Mesothelial cell of epicardium (in vitro differentiated cells): ENCODE measurements around the gene YEATS2. TPM values are rescaled to one million over a fixed set of nuclear protein-coding genes. Genes with fewer than 3 reads are reported as not detected.
"Not testable (repeated sequence)": the region's sequence is repeated elsewhere in the genome, so short reads cannot be mapped to it uniquely, and the experiment has no call there.

Experiments
- DNase-seq, 2 experiments: peaks; one replicate each; pipeline ENCODE4 v3.0.0; 2021; ENCODE audit warnings: low spot score in 2 of 2; ENCODE audit not compliant: unreplicated experiment in 2 of 2
- H3K27ac Mint-ChIP-seq: 2 replicates; pipeline ENCODE4 v1.8.0; 2021; ENCODE audit warnings: mixed read lengths
- H3K27me3 Mint-ChIP-seq: 2 replicates; pipeline ENCODE4 v1.8.0; 2021; ENCODE audit warnings: low read depth, mixed read lengths
- H3K36me3 Mint-ChIP-seq: 2 replicates; pipeline ENCODE4 v1.8.0; 2021; ENCODE audit warnings: mixed read lengths
- H3K4me1 Mint-ChIP-seq: 2 replicates; pipeline ENCODE4 v1.8.0; 2021; ENCODE audit warnings: mixed read lengths
- H3K4me3 Mint-ChIP-seq: 2 replicates; pipeline ENCODE4 v1.8.0; 2021; ENCODE audit warnings: mild to moderate bottlenecking, moderate library complexity, mixed read lengths
- H3K9me3 Mint-ChIP-seq: 2 replicates; pipeline ENCODE4 v1.8.0; 2021; ENCODE audit warnings: mixed read lengths
- total RNA-seq: library from RNA; stranded (reverse); gene quantifications from 3 replicates; pipeline ENCODE4 v1.2.1, GENCODE V29; 2021
- TF ChIP-seq, protein P1 (sequence below): fragments of 200-600 bp; sonication (generic); IDR thresholded peaks from one replicate; pipeline ENCODE4 v1.5.0; 2021; ENCODE audit warnings: antibody characterized with exemption; ENCODE audit not compliant: unreplicated experiment

YEATS2 gene
- total RNA-seq, 1 donor from 2014 or later = 72.7 TPM

DNA sequence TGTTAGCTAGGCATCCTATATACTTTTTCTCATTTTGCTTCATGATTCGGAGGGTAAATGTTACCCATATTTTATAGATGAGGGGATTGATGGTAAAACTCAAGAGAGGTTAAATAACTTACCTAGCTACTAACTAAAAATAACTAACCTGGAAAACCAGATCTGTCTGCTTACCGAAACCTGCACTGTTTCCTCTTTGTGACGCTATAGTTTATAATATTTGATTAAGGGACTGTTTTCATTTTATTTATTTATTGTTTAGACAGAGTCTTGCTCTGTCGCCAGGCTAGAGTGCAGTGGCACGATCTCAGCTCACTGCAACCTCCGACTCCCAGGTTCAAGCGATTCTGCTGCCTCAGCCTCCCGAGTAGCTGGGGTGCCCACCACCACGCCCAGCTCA is 71.9 kb downstream of the YEATS2 start:
- no peak for DNase-seq
- Mint-ChIP-seq H3K4me1 (peaks cover 13% of the 10 kb centered on the region), H3K4me3 (no peak overlapping the region), H3K27ac (no peak overlapping the region), H3K27me3 (no peaks in the 10 kb centered on the region), H3K9me3 (peaks cover 3% of the 10 kb centered on the region), H3K36me3 (peaks cover 32% of the 10 kb centered on the region)
- TF ChIP-seq, protein P1, sequence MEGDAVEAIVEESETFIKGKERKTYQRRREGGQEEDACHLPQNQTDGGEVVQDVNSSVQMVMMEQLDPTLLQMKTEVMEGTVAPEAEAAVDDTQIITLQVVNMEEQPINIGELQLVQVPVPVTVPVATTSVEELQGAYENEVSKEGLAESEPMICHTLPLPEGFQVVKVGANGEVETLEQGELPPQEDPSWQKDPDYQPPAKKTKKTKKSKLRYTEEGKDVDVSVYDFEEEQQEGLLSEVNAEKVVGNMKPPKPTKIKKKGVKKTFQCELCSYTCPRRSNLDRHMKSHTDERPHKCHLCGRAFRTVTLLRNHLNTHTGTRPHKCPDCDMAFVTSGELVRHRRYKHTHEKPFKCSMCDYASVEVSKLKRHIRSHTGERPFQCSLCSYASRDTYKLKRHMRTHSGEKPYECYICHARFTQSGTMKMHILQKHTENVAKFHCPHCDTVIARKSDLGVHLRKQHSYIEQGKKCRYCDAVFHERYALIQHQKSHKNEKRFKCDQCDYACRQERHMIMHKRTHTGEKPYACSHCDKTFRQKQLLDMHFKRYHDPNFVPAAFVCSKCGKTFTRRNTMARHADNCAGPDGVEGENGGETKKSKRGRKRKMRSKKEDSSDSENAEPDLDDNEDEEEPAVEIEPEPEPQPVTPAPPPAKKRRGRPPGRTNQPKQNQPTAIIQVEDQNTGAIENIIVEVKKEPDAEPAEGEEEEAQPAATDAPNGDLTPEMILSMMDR = no peak

DNA sequence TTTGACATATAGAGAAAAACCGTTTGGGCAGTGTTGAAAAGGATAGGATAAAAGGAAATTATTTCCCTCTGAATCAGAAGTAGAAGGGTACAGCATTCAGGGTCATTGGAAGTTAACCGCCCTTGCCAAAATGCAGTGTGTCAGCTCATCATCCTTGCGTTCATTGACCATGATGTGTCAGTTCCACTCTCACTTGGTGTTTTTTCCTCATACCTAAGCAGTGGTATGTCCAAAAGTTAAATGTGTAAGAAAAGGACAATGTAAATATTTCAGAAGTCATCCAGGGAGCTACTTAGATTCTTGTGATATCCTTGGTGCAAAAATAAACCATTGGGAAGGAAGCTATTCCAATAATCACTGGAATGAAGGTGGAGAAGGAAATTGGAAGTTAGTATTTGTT is 77.0 kb downstream of the YEATS2 start:
- H3K27me3 Mint-ChIP-seq = no peaks in the 10 kb centered on the region
- H3K27ac Mint-ChIP-seq = no peak overlapping the region
- H3K9me3 Mint-ChIP-seq = peaks cover 3% of the 10 kb centered on the region
- no peak overlapping the region for H3K4me3 Mint-ChIP-seq
- peaks cover 51% of the 10 kb centered on the region for H3K36me3 Mint-ChIP-seq
- DNase-seq = no peak
- TF ChIP-seq, protein P1 = no peak
- peaks cover 3% of the 10 kb centered on the region for H3K4me1 Mint-ChIP-seq

DNA sequence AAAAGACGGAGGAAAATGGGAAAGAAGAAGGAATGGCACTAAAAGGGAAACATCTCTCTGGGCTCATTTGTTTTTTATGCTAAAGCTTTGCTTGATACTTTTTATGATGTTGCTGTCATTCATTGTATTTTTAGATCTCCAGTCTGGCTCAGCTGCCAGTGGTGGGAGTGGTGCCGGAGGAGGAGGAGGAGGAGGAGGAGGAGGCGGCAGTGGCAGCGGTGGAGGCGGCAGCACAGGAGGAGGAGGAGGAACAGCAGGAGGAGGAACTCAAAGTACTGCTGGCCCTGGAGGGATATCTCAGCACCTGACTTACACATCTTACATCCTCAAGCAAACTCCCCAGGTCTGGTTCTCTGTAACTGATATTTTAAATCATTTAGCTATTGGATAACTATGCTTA is 78.2 kb downstream of the YEATS2 start:
- Mint-ChIP-seq H3K27ac (no peak overlapping the region), H3K27me3 (no peaks in the 10 kb centered on the region), H3K4me3 (no peak overlapping the region), H3K4me1 (peaks cover 3% of the 10 kb centered on the region), H3K9me3 (peaks cover 3% of the 10 kb centered on the region), H3K36me3 (peaks cover 55% of the 10 kb centered on the region)
- TF ChIP-seq, protein P1 = no peak
- DNase-seq = no peak

DNA sequence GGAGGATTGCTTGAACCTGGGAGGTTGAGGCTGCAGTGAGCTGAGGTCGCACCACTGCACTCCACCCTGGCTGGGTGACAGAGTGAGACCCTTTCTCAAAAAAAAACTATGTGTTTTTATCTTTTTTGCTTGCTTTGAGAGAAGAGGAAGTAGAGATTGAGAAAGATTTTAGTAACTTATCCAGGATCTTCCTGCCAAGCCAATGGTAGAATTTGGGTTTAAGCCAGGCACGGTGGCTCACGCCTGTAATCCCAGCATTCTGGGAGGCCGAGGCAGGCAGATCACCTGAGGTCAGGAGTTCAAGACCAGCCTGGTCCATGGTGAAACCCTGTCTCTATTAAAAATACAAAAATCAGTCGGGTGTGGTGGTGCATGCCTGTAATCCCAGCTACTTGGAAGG is 78.9 kb downstream of the YEATS2 start:
- not testable (repeated sequence) for H3K9me3 Mint-ChIP-seq, H3K27ac Mint-ChIP-seq, H3K4me1 Mint-ChIP-seq, DNase-seq, H3K27me3 Mint-ChIP-seq, H3K4me3 Mint-ChIP-seq
- peaks cover 60% of the 10 kb centered on the region for H3K36me3 Mint-ChIP-seq

DNA sequence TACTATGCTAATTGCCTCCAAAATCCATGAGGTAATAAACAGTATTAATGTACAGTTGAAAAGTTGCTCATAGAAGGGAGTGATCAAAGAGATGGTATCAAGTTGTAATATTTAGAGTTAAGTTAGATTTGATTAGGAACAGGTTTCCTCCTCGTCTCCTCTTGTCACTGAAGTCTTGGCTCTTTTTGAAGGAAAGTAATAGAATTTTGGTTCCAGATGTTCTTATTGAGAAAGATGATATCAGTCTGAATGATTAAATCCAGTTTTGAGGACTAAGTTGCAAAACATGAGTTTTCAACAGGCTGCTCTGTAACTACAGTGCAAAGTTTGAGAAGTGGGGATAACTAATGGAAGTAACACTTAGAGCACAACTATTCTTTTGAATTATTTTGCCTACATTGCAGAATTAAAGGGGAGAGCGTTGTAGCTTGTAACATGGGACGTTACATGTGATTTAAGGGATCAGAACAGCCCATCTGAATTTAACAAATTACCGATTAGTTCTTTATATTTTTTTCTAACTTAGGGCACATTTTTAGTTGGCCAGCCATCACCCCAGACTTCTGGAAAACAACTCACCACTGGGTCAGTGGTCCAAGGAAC is 79.5 kb downstream of the YEATS2 start:
- DNase-seq = no peak
- Mint-ChIP-seq H3K4me1 (peaks cover 3% of the 10 kb centered on the region), H3K36me3 (peaks cover 63% of the 10 kb centered on the region), H3K9me3 (peaks cover 3% of the 10 kb centered on the region), H3K27me3 (no peaks in the 10 kb centered on the region), H3K27ac (peak overlapping the region; percentile 1), H3K4me3 (no peak overlapping the region)
- TF ChIP-seq, protein P1 = no peak

DNA sequence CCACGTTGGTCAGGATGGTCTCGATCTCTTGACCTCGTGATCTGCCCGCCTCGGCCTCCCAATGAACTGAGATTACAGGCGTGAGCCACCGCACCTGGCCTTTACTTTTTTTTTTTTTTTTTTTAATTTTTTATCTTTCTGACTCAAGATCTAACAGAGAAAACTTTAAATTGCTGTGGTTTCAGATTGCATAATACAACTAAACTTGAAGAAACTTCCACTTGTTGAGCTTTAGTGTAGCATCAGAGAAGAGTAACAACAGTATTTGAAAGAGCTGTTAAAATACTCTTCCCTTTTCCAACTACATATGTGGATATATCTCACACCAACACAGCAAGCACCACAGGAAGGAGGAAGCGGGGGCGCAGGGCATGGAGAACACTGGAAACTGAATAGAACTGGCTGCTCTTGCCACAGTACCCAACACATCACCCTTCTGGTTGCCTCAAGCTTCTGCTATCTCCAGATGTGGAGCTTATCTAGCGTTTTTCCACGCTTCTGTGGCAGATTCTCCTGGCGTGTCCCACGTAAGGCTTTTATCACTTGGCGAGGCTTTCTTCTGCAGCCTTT is 82.4 kb downstream of the YEATS2 start:
- no peaks in the 10 kb centered on the region for H3K27me3 Mint-ChIP-seq
- H3K4me1 Mint-ChIP-seq = peaks cover 3% of the 10 kb centered on the region
- no peaks in the 10 kb centered on the region for H3K9me3 Mint-ChIP-seq
- H3K36me3 Mint-ChIP-seq = peaks cover 62% of the 10 kb centered on the region
- DNase-seq = no peak
- TF ChIP-seq, protein P1 = no peak
- no peak overlapping the region for H3K4me3 Mint-ChIP-seq
- no peak overlapping the region for H3K27ac Mint-ChIP-seq
